GDM1 (cell line): ENCODE measurements around the gene KRT5.

Experiments used
- DNase-seq: peaks from one replicate; lab custom pipeline; 2025; lab: John Stamatoyannopoulos, UW

KRT5 gene

DNA sequence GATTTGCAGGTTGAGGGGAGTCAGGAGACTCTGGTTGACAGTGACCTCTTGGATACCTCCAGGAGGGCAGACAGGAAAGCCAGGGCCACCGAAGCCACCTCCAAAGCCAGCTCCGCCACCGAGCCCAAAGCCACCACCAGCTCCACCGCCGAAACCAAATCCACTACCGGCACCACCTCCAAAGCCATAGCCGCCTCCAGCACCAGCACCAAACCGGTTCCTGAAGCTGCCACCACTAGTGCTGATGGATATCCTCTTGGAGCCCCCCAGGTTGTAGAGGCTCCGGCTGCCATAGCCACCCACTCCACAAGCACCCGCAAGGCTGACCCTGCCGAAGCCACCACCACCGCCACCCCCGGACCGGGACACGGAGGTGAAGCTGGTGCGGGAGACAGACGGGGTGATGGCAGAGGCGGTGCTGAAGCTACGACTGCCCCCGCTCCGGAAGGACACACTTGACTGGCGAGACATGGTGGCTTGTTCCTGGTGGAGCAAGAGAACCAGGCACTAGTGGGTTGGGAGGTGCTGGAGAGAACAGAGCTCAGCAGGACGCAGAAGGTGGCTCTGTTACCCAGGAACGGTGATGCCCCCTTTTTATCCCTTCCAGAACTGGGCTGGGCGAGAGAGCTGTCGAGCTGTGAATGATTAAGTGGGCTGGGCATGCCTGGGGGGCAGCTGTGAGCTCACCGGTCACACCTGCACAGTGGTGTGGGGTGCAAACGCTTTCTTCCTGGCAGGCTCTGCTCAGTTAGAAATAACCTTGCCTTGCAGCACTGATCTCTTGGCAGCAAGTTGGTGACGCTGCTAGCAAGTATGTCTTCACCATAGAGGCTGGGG is at the start of gene KRT5:
TSS of gene KRT5 (minus strand) at position 569 of the 837 bp plus-strand sequence. CDS start at position 471, 98 bp downstream.
- DNase-seq, result no peak

DNA sequence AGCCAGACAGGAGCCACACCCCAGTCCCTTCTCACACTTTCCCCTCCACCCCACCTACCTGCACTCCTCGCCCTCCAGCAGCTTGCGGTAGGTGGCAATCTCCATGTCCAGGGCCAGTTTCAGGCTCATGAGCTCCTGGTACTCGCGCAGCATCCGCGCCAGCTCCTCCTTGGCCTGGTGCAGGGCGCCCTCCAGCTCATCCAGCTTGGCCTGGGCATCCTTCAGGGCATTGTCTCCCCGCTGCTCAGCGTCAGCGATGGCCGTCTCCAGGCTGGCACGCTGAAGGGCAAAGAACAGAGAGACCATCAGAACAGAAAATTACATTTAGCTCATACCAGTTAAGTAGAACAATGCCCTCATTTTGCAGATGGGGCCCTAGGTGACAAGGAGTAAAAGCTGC is 47.9 kb upstream of the KRT5 start:
- no peak for DNase-seq

DNA sequence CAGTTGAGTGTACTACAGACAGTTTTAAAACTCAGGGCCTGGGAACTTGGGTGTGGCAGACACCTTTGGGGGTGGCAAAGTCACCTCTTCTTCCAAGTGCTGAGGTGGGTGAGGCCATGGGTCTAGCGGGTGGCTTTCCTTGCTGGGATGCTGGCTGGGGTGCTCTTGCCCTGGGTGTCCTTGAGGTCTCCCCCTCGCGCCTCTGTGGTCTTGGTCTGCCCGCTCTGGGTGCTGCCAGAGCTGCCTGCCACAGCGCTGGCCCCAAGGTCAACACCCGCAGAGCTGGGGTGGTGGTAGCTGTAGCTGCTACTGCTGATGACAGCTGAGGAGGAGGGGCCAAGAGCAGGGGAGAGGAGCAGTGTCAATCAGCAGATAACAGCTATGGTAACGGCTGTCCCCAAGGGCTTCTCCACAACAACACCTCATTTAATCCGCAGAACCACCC is 46.7 kb upstream of the KRT5 start:
- DNase-seq, result no peak

DNA sequence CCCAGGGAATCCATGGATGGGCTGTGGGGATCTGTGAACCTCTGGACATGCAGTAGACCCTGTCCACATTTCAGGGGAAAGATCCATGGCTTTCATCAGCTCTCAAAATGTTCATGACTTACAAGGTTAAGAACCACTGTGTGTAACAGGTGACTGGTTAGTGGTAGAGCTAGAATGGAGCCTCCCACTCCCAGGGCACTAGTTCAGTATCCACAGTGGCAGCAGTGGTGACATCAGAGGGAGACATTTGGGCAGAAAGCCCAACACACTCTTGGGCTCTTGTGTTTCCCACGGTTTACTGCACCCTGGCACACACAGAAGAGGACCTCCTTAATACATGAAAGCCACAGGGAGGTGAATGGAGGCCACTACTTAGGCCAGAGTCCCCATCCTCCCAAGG is 44.4 kb upstream of the KRT5 start:
- DNase-seq, result no peak

DNA sequence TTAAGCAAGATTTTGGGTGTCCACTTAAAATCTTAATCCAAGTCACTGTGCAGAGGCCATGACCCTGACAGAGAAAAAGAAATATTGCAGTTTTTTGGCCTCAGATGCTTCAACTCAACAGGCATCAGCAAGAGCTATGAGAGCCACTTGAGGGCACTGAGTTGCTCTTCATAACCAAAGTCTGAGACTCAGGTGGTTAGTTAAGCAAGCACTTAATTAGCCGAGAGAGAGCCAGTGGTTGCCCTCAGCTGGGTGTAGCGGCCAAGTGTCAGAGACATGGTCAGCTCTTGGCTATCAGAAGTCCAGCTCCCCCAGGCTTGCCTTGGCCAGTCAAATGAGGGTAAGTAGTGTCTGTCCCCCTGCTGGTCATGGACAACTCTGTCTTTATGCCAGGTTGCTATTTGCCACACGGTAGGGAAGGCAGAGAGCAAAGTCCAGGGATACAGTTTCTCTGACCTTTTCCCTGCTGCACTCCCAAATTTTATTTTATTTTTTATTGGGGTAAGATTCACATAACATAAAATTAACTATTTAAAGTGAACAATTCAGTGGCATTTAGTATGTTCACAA is 41.8 kb upstream of the KRT5 start:
- no peak for DNase-seq

DNA sequence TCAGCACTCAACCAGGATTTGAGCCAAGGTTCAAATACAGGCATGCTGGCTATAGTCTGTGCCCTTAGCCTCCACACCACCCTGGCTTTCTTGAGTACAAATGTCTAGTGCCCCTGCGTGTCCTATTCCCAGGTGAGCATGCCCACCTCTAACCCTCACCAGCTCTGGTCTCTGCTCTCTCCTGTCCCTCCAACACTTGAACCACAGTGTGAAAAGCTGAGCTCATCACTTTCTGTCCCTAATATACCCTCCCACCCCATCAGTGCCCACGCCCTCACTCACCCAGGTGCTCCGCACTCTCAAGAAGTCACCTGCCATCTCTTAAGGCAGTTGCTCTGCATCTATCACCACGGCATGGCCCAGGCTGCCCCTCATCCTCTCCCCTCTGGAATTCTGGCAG is 39.8 kb upstream of the KRT5 start:
- no peak for DNase-seq

DNA sequence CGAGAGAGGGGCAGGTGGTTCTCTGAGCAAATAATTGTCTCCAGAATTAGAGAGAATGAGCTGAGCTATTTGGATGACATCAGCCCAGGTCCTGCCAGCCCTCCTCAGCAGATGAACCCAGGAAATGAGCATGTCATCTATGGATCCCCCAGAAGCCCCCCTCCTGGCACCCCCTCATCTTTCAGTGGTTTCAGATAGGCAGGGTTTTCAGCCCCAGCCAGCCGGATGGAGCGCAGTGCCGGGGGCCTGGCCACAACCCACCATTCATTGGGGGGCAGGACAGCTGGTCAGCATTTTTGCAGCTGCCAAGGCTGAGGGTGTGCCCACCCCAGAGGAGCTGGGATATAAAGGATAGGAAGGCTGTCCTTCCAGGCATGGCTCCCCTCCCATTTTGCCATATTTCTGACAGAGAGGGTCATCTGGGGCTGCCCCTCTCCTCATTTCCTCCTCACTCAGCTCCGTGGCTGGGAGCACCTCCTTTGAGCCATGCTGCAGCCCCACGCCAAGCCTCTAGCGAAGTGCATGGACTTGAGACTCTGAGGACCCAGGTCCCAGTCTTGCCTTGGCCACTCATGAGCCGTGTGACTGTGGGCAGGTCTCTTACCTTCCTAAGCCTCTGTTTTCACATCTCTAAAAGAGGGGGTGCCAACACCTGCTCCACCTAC is 38.7 kb upstream of the KRT5 start:
- DNase-seq, result no peak

DNA sequence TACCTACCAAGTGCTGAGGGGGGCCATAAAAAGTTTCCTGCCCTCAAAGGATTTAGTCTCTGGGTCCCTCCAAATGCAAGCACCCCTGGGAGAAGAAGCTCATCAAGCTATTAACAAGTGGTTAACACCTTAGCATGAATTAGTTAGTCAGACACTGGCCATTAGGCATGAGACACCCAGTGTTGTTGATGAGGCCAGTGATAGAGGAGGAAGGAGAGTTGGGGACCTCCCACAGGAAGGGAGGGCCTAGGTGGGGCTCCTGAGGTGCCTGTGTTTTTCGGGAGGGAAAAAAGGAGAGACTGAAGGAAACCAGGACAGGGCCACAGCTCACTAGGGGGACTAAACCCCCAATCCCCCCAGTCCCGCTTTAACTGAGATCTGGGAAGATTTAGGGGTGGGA is 37.3 kb upstream of the KRT5 start:
- no peak for DNase-seq

DNA sequence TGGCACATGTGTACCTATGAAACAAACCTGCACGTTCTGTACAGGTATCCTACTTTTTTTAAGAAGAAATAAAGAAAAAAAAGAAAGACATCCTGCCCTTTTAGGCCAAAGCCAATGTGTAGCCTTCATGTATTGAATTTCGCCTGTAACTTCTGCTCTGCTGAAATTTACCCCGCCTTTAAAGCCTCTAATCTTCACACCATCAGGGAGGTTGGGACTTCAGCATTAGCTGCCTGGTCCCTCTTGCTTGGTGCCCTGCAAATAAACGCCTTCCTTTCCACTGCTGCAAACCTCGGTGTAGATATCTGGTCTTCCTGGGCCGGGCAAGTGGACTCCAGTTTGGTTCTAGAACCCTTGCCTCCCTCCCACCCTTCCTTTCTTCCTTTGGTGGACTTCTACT is 35.4 kb upstream of the KRT5 start:
- no peak for DNase-seq

DNA sequence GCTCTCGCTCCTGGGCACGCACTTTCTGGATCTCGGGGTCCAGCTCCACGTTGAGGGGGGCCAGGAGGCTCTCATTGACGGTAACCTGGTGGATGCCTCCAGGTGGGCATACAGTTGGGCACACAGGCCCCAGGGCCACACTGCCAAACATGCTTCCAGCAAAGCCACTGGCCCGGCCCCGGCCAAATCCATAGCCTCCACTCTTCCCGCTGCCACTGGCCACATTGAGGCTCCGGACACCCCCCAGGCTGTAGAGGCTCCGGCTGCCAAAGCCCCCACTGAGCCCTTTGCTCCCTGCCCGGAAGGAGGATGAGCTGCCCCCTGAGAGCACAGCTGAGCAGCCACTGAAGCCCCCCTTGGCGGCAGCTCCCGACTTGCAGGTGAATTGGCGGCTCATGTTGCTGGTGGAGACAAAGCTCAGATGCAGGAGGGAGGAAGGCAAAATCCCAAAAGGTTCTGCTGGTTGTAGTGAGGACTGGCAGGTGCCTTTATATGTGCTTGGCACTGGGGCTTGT is 32.5 kb upstream of the KRT5 start, which contains the start of gene KRT71:
TSS of gene KRT71 (minus strand) at position 465 of the 515 bp plus-strand sequence. CDS start at position 397, 68 bp downstream.
- no peak for DNase-seq

DNA sequence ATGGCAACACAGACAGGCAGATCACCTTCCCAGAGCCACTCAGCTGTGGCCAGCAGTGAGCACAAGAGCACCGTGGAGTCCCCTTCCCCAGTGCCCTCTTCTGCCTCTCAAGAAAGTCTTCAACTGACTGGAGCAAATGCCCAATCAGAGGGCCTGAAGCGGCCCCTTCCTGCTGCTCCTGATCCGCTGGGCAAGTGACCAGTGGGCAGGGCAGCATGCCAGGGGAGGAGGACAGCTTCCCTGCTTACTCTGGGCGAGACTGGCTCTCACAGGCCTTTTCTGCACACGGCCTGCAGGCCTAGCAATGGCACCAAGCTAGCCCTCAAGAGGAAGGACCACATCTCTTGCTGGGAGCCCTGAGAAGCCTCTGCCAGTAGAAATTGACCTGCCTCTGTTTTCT is 31.9 kb upstream of the KRT5 start:
- no peak for DNase-seq

DNA sequence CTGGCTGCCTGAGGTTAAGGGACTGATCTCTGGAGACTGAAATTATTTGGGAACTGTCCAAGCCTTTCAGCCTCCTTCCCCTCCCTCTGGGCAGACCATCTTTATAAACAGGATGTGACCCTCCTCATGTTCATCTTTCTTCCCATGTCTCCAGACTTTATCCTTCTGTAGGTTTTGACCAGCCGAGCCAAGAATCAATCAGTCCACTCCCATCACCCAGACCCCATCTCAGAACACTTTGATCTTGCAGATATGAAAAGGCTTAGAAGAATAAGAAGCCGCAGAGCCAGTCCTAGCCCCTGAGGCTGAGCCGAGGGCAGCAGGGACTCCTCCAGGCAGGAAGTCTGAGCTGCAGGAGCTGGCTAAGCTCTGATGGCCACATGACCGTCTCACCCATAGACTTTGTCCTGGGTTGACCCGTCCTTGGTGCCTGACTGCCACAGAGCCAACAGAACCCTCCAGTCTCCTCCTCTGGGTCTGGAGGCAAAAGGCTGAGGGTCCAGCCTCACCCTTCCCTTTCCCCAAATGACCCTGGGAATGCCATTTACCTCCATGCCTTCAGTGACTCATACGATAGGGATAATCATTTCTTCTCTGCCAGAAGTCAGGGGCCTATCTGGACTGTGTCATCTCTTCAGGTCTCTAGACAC is 31.1 kb upstream of the KRT5 start:
- DNase-seq, result no peak

DNA sequence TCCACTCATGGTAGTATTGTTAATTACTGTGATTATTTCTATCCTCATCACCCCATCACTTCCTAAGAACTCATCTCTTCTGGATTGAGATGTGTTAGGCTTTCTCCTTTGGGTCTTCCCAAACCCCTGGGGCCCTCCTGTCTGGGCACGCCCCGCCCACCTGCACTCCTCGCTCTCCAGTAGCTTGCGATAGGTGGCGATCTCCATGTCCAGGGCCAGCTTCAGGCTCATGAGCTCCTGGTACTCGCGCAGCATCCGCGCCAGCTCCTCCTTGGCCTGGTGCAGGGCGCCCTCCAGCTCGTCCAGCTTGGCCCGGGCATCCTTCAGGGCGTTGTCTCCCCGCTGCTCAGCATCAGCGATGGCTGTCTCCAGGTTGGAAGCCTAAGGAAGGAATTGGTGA is 25.9 kb upstream of the KRT5 start:
- no peak for DNase-seq

DNA sequence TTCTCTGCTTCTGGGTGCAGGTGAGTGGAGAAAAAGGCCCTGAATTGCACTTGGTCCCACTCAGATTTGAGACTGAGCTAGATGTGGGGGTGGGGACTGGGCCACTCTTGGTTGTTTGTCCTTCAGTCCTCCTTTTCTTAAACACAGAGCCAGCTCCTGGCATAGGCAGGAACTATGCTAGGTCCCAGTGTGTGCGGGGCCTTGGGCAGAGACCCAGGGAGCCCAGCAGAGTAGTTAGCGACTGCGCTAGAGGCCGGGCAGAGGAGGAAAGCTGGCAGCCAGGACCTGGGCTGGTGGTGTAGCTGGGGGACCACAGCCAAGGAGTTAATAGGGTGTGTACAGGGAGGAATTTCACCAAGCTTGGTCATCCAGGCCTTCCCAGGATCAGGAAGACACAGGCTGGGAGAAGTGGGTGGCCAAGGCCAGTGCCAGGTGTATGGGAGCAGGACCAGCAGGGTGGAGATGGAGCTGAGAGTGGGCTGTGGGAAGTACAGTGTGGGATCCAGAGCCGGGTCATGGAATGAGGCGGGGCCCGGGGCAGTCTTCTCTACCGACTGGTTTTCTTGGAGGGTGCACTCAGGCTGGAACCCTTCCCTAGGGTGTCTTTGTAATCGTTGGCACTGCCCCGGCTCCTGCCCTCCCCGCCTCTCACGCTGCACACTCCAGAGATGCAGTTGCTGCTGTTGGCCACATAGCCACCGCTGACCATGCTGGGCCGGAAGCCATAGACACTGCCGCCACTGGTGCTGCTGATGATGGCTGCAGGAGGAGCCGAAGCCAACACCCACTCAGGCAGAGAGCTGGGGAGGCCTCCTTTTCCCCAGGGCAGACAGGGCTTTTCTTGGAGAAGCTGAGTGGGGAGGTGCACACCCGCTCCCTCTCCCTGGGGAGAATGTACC is 24.0 kb upstream of the KRT5 start:
- DNase-seq, result no peak

DNA sequence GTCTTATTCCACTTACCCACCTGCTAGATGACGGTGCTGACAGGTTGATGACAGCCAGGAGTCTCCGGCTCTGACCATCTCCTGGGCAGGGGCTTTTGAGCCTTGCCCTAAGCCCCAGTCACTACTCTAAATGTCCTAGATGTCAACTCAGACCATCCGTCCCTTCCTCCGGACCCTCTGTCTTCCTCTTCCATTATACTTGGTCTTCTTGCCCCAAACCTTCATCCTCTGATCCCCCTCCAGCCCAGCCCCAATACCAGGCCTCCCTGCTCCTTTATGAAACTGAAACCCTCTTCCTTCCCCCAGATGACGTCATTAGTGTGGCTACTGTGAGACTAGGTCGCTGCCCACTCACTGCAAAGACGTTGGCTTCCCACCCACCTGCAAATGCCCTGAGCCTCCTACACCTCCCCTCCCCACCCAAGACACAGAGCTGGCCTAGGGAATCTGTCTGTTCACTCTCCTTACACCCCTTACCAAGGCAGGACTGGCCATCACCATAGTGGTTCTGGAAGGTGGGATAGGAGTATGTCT is 22.7 kb upstream of the KRT5 start:
- no peak for DNase-seq

DNA sequence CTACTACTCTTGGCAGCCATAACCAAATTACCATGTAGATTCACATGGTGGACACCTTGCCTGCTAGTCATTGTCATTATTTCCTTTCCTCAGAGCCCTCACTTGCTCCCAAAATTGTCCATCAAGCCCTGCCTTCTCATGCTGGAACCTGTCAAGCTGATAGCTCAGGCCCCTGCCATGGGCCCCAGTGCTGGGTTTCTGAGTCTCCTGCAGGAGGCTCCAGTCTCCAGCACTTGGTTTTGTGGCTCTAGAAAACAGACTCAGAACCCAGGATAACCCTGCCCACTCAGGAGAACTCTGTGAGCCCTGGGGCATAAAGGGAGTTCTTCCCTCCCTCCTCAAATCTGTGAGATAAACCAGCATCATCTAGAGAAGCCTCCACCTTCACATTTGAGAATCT is 22.0 kb upstream of the KRT5 start:
- DNase-seq, result no peak

DNA sequence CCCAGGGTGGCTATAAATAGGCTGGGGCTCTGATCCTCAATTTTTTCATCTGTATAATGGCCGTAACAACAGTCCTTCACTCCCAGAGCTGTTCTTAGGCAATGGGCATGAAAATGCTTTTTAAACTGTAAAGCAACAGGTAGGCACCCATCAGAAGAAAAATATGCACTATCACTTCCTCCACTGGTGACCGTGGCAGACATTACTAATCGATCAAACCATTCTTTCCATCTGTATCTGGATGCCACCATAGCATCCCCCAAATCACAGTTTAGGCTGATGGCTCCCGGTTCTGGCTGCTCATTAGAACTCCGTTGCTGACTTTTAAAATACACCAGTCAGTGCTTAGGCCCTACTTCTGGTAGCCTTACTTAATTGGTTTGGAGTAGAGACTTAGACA is 21.5 kb upstream of the KRT5 start:
- no peak for DNase-seq

DNA sequence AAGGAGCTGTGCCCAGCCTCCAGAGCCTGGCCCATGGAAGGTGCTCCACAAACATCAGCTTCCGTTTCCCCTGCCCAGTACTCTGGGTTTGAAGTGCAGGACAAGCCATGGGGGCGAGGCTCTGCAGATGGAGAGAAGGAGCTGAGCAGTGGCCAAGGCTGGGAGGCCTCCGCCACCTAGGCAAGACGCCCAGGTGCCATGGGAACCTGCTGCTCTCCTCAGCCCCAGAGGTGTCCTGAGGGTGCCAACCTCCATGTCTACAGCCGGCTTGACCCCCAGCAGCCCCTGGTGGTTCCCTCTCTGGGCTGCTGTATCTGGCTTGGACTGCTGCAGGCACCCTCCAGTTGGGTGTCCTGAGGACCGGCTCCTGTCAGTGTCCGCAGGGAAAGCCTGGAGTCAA is 20.3 kb upstream of the KRT5 start:
- no peak for DNase-seq

DNA sequence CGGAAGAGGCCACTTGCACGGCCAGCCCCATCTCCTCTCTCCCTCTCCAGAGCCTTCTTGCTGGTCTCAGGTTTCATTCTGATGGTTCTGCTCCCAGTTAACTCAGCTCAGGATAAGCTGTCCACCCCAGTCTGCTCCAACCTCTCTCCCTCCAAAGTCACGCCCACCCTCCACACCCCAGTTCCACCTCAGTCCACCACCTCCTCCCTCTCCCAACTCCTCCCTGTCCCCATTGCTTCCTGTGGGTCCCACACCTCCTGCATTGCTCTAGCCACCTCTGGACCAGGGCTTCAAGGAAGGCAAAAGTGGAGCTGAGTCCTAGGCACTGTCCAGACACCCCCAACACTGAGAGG is 19.6 kb upstream of the KRT5 start:
- DNase-seq, result no peak

DNA sequence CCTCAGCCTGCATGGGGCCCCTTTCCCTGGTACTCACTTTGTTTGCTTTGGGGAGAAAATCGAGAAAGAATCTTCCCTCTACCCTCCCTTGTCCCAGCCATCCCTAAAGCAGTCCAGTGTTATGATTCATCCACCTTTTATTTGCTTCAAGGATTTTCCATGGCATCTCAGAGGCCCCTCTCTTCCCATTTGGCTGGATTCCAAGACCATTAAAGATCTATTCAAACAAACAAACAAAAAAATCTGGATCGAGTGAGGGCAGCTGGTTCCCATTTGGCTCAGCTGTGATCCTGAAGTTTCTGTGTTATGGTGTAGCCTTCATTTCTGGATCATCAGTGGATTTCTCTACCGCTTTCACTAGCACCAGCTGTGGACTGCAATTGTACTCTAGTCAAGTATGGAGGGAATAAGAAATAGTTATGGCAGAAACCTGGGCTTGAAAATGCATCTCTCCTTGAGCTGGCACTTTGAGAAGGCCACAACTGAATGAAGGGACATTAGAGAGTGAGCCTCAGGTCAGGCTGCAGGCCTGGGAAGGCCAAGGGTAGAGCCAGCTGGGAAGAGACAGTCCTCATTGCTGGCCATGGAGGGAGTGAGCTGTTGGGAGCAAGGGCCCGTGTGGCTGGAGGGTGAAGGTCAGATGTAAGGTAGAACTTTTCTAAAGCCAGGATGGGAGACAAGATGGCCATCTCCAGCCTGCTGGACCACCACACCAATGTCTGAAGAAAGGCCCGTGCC is 19.1 kb upstream of the KRT5 start:
- no peak for DNase-seq
